GM18499 (cell line): ENCODE data around the gene YJEFN3.

Source experiments
- ATAC-seq: cut with Tn5 transposase; IDR thresholded peaks from one replicate; pipeline ENCODE4 v1.9.1; 2021; ENCODE audit warnings: moderate number of reproducible peaks; ENCODE audit not compliant: insufficient read depth, unreplicated experiment

Gene YJEFN3

GRCh38 chr19:19515642-19516519 is 12.8 kb upstream of the YJEFN3 start, which contains the start of gene NDUFA13:
NDUFA13 (plus strand) TSS chr19:19516225; CDS start chr19:19516239, 14 bp downstream.
- peak; percentile 84 for ATAC-seq

- ATAC-seq, result no peak
These were observed 11.5 kb upstream of the YJEFN3 start for GRCh38 chr19:19517235-19517619.

- no peak for ATAC-seq
These were observed 7.7 kb upstream of the YJEFN3 start for GRCh38 chr19:19520989-19521388.

GRCh38 chr19:19523177-19523576 is 5.5 kb upstream of the YJEFN3 start:
- ATAC-seq, result no peak

- no peak for ATAC-seq
These were observed 4.7 kb upstream of the YJEFN3 start for GRCh38 chr19:19524053-19524452.

- no peak for ATAC-seq
These were observed 2.9 kb upstream of the YJEFN3 start for GRCh38 chr19:19525611-19526380.

- no peak for ATAC-seq
These were observed 1.9 kb upstream of the YJEFN3 start for GRCh38 chr19:19526581-19527370.

- ATAC-seq, result no peak
These were observed 1.4 kb upstream of the YJEFN3 start for GRCh38 chr19:19527371-19527656.

GRCh38 chr19:19527674-19528625 is 761 bp upstream of the YJEFN3 start:
- ATAC-seq, result no peak

- no peak for ATAC-seq
These were observed 1.2 kb downstream of the YJEFN3 start for GRCh38 chr19:19529783-19530422.

GRCh38 chr19:19530423-19530804 is 1.7 kb downstream of the YJEFN3 start:
- ATAC-seq, result no peak

GRCh38 chr19:19530889-19531288 is 2.2 kb downstream of the YJEFN3 start:
- ATAC-seq, result no peak

GRCh38 chr19:19531951-19532805 is 3.5 kb downstream of the YJEFN3 start:
- no peak for ATAC-seq

- ATAC-seq, result no peak
These were observed 4.3 kb downstream of the YJEFN3 start for GRCh38 chr19:19532806-19533701.

- ATAC-seq, result no peak
These were observed 5.1 kb downstream of the YJEFN3 start for GRCh38 chr19:19533841-19534240.

GRCh38 chr19:19534556-19535265 is 6.0 kb downstream of the YJEFN3 start:
- no peak for ATAC-seq
